NCI-H526 (cell line): ENCODE data around the gene STH.

Experiments used
- DNase-seq, 2 experiments: peaks; one replicate each; lab custom pipeline; 2025; lab: John Stamatoyannopoulos, UW

Gene STH

DNA sequence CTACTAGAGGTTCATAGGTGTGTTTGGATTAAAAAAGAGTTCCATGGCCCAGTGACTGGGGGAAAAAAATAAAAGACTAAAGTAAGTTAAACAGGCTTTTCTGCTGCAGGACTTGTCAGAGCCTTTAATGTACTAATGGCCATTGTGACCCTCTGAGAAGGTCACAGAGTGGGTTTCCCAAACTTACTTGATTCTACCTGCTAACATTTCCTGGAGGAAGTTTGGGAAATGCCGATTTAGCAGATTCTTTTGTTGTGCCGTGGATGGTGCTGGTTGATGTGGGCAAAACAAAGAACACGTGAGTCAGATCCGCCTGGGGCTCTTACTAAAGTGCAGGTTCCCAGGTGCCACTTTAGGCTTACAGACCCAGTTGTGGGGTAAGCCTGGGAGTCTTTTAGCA, 13.6 kb upstream of the STH start:
- DNase-seq, result no peak

GRCh38 chr17:45986056-45986455, 13.0 kb upstream of the STH start:
- no peak for DNase-seq

GRCh38 chr17:45987706-45988105, 11.3 kb upstream of the STH start:
- DNase-seq, result no peak

DNA sequence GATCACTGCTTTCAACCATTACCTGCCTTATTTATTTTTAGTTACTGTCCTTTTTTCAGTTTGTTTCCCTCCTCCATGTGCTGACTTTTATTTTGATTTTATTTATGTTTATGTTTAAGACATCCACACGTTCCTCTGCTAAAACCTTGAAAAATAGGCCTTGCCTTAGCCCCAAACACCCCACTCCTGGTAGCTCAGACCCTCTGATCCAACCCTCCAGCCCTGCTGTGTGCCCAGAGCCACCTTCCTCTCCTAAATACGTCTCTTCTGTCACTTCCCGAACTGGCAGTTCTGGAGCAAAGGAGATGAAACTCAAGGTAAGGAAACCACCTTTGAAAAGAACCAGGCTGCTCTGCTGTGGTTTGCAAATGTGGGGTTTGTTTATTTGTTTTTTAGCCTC, 9.3 kb upstream of the STH start:
- DNase-seq, result no peak

DNA sequence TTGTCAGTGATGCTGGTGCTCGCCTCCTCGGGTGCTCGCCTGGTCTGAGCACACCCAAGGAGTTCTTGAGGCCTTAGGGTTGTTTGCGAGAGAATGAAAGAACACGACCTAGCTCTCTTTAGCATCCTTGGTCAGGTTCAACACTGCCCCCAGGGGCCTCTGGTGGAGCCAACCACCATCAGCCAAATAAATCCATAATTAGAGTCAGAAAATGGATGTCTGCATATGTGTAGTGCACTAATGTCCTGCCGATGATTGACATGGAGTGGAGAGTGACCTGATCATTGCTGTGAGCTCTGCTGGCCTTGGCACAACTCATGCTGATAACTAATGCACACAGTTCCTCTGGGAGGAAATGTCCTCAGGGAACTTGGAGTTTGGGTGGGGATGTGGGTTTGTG, 8.2 kb upstream of the STH start:
- no peak for DNase-seq

DNA sequence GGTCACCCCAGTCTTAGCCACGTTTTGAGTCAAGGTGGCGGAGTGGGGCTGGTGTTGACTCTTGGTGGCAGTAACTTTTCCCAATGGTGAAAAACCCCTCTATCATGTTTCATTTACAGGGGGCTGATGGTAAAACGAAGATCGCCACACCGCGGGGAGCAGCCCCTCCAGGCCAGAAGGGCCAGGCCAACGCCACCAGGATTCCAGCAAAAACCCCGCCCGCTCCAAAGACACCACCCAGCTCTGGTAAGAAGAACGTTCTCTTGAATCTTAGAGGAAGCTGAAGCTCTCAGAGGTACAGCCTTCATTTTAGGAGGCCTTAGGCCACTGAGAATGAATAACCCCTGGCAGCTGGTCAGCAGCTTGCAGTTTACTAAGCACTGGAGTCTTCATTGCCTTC, 7.7 kb upstream of the STH start:
- DNase-seq, result no peak

- no peak for DNase-seq
Observed at GRCh38 chr17:45992175-45992574, 6.9 kb upstream of the STH start.

- no peak for DNase-seq
Observed at GRCh38 chr17:45992904-45993303, 6.1 kb upstream of the STH start.

DNA sequence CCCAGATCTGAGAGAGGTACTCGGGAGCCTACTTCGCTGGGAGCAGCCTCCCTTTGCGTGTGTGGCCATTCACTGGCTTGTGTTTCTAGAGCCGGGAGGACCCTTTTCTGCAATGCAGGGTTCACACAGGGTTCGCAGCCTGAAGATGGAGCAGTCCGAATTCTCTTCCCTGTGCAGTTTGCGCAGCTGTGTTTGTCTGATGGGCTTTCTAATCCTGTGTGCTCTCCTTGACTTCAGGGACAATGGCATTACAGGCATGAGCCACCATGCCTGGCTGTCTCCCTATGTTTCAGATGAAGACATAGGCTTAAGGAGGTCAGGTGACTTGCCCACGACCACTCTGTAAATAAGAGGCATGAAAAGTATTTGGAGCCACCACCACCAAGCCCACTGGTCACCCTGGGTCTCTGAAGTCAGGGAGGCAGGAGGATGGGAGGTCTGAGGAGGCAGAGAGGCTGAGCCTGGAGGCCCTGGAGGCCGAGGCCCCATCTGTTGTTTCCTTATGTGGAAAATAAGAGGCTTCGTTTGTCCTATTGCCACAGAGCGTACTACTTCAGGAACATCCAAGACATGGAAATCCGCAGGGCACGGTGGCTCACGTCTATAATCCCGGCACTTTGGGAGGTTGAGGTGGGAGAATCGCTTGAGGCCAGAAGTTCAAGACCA, 5.0 kb upstream of the STH start:
- DNase-seq, result no peak

DNA sequence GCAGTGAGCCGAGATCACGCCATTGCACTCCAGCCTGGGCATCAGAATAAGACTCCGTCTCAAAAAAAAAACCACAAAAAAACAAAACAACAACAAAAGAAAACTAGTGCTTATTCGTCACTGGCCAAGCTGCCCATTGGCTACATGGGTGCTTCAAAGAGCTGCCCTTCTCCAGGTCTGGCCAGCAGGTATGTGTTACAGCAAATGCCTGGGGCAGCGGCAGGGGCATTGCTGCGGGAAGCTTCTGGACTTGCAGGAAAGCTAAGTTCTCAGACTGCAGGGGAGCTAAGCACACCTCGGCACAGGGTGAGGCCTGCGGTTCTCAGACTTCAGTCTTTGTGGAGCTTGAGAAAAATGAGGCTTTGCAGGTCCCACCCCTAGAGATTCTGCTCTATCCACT, 4.1 kb upstream of the STH start:
- no peak for DNase-seq

- DNase-seq, result no peak
Observed at GRCh38 chr17:45995627-45996270, 3.3 kb upstream of the STH start.

DNA sequence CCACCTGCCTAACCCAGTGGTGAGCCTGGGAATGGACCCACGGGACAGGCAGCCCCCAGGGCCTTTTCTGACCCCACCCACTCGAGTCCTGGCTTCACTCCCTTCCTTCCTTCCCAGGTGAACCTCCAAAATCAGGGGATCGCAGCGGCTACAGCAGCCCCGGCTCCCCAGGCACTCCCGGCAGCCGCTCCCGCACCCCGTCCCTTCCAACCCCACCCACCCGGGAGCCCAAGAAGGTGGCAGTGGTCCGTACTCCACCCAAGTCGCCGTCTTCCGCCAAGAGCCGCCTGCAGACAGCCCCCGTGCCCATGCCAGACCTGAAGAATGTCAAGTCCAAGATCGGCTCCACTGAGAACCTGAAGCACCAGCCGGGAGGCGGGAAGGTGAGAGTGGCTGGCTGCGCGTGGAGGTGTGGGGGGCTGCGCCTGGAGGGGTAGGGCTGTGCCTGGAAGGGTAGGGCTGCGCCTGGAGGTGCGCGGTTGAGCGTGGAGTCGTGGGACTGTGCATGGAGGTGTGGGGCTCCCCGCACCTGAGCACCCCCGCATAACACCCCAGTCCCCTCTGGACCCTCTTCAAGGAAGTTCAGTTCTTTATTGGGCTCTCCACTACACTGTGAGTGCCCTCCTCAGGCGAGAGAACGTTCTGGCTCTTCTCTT, 2.6 kb upstream of the STH start:
- no peak for DNase-seq

- no peak for DNase-seq
Observed at GRCh38 chr17:45997166-45997565, 1.9 kb upstream of the STH start.

DNA sequence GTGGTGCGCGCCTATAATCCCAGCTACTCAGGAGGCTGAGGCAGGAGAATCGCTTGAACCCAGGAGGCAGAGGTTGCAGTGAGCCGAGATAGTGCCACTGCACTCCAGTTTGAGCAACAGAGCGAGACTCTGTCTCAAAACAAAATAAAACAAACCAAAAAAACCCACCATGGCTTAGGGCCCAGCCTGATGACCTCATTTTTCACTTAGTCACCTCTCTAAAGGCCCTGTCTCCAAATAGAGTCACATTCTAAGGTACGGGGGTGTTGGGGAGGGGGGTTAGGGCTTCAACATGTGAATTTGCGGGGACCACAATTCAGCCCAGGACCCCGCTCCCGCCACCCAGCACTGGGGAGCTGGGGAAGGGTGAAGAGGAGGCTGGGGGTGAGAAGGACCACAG, 1.4 kb upstream of the STH start:
- DNase-seq, result no peak

DNA sequence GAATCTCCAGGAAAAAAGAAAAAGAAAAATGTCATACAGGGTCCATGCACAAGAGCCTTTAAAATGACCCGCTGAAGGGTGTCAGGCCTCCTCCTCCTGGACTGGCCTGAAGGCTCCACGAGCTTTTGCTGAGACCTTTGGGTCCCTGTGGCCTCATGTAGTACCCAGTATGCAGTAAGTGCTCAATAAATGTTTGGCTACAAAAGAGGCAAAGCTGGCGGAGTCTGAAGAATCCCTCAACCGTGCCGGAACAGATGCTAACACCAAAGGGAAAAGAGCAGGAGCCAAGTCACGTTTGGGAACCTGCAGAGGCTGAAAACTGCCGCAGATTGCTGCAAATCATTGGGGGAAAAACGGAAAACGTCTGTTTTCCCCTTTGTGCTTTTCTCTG, 845 bp downstream of the STH start:
- no peak for DNase-seq

- DNase-seq, result no peak
Observed at GRCh38 chr17:46000292-46000691, 1.2 kb downstream of the STH start.

GRCh38 chr17:46000757-46001156, 1.7 kb downstream of the STH start:
- DNase-seq, result no peak

DNA sequence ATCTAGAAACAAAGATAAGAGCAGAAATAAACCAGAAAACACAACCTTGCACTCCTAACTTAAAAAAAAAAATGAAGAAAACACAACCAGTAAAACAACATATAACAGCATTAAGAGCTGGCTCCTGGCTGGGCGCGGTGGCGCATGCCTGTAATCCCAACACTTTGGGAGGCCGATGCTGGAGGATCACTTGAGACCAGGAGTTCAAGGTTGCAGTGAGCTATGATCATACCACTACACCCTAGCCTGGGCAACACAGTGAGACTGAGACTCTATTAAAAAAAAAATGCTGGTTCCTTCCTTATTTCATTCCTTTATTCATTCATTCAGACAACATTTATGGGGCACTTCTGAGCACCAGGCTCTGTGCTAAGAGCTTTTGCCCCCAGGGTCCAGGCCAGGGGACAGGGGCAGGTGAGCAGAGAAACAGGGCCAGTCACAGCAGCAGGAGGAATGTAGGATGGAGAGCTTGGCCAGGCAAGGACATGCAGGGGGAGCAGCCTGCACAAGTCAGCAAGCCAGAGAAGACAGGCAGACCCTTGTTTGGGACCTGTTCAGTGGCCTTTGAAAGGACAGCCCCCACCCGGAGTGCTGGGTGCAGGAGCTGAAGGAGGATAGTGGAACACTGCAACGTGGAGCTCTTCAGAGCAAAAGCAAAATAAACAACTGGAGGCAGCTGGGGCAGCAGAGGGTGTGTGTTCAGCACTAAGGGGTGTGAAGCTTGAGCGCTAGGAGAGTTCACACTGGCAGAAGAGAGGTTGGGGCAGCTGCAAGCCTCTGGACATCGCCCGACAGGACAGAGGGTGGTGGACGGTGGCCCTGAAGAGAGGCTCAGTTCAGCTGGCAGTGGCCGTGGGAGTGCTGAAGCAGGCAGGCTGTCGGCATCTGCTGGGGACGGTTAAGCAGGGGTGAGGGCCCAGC, 2.6 kb downstream of the STH start:
- DNase-seq, result no peak

DNA sequence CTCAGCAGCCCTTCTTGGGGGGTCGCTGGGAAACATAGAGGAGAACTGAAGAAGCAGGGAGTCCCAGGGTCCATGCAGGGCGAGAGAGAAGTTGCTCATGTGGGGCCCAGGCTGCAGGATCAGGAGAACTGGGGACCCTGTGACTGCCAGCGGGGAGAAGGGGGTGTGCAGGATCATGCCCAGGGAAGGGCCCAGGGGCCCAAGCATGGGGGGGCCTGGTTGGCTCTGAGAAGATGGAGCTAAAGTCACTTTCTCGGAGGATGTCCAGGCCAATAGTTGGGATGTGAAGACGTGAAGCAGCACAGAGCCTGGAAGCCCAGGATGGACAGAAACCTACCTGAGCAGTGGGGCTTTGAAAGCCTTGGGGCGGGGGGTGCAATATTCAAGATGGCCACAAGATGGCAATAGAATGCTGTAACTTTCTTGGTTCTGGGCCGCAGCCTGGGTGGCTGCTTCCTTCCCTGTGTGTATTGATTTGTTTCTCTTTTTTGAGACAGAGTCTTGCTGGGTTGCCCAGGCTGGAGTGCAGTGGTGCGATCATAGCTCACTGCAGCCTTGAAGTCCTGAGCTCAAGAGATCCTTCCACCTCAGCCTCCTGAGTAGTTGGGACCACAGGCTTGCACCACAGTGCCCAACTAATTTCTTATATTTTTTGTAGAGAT, 3.4 kb downstream of the STH start:
- DNase-seq, result peak; percentile 28 to 80

DNA sequence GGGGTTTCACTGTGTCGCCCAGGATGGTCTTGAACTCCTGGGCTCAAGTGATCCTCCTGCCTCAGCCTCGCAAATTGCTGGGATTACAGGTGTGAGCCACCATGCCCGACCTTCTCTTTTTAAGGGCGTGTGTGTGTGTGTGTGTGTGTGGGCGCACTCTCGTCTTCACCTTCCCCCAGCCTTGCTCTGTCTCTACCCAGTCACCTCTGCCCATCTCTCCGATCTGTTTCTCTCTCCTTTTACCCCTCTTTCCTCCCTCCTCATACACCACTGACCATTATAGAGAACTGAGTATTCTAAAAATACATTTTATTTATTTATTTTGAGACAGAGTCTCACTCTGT, 3.9 kb downstream of the STH start:
- no peak for DNase-seq

DNA sequence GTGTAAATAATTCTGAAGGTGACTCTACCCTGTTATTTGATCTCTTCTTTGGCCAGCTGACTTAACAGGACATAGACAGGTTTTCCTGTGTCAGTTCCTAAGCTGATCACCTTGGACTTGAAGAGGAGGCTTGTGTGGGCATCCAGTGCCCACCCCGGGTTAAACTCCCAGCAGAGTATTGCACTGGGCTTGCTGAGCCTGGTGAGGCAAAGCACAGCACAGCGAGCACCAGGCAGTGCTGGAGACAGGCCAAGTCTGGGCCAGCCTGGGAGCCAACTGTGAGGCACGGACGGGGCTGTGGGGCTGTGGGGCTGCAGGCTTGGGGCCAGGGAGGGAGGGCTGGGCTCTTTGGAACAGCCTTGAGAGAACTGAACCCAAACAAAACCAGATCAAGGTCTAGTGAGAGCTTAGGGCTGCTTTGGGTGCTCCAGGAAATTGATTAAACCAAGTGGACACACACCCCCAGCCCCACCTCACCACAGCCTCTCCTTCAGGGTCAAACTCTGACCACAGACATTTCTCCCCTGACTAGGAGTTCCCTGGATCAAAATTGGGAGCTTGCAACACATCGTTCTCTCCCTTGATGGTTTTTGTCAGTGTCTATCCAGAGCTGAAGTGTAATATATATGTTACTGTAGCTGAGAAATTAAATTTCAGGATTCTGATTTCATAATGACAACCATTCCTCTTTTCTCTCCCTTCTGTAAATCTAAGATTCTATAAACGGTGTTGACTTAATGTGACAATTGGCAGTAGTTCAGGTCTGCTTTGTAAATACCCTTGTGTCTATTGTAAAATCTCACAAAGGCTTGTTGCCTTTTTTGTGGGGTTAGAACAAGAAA, 5.1 kb downstream of the STH start:
- DNase-seq, result no peak
